Left lung (tissue), 10 donors: ENCODE measurements around the gene OAS1. TPM values are rescaled to one million over a fixed set of nuclear protein-coding genes. Genes with fewer than 3 reads are reported as not detected.

Experiments used
- ATAC-seq: fragments of 200-7000 bp; cut with Tn5 transposase; one replicate; pipeline ENCODE4 v1.9.1; 2020; ENCODE audit warnings: moderate library complexity
- DNase-seq, 4 donors: peaks; one replicate each; pipeline ENCODE4 v3.0.0-alpha.2; 2013 to 2020
- H3K27ac ChIP-seq, 2 donors: fragments of 200-600 bp; sonication (generic) in 1 of 2; one replicate each; pipeline versions ENCODE4 v1.5.0 to v1.8.0; 2020 to 2021
- H3K27me3 ChIP-seq, 2 donors: fragments of 200-600 bp; sonication (generic) in 1 of 2; one replicate each; pipeline versions ENCODE4 v1.5.0 to v1.8.0; 2020 to 2021
- H3K36me3 ChIP-seq, 2 donors: fragments of 200-600 bp; sonication (generic) in 1 of 2; one replicate each; pipeline versions ENCODE4 v1.5.0 to v1.8.0; 2020 to 2021
- H3K4me1 ChIP-seq, 2 donors: fragments of 200-600 bp; one replicate each; pipeline ENCODE4 v1.8.0; 2021
- H3K4me3 ChIP-seq, 2 donors: fragments of 200-600 bp; sonication (generic) in 1 of 2; one replicate each; pipeline versions ENCODE4 v1.5.0 to v1.8.0; 2020 to 2021; ENCODE audit warnings: mild to moderate bottlenecking in 1 of 2
- H3K9me3 ChIP-seq, 2 donors: fragments of 200-600 bp; sonication (generic) in 1 of 2; one replicate each; pipeline versions ENCODE4 v1.5.0 to v1.8.0; 2020 to 2021
- CTCF ChIP-seq, 2 donors: fragments of 200-600 bp; sonication (generic) in 1 of 2; IDR thresholded peaks; one replicate each; pipeline versions ENCODE4 v1.5.0 to v1.8.0; 2021; ENCODE audit warnings: antibody characterized with exemption in 2 of 2
- intact Hi-C, 2 donors: fragments of 100-400 bp; cut with DNase I; formaldehyde crosslinking; loops; one replicate each; pipeline versions ENCODE4 v1.11.2 to v1.14.2; 2022
- polyA plus RNA-seq, 6 donors: library from polyadenylated mRNA; unstranded; fragments of 120-200 nt; gene quantifications; one replicate each; pipeline ENCODE4 v1.2.1, GENCODE V29; 2013; ENCODE audit not compliant: insufficient read length in 6 of 6
- total RNA-seq, 2 donors: library from RNA; stranded (reverse); fragmentation: NEBNext Ultra II Directional; extraction: Animal tissue kit (Norgen Biotek cat#: 25700); gene quantifications; one replicate each; pipeline ENCODE4 v1.2.1, GENCODE V29; 2021
- donor health status: DM: no; HTN: yes; CAD: no.
- donor health status: DM: no; HTN: no; CAD: no.

The OAS1 gene
- total and polyA plus RNA-seq, 8 donors, result 3.3 to 48.3 (median 5.3) TPM

GRCh38 chr12:112928978-112929377 lies 22.2 kb downstream of the OAS1 start:
- Histone ChIP-seq H3K36me3 (no peaks in the 10 kb centered on the region), H3K4me3 (no peak overlapping the region), H3K4me1 (no peaks in the 10 kb centered on the region), H3K9me3 (peaks cover 0 to 3% of the 10 kb centered on the region in 2 donors), H3K27me3 (no peaks in the 10 kb centered on the region), H3K27ac (no peak overlapping the region)
- DNase-seq, result no peak
- TF ChIP-seq CTCF (IDR thresholded peaks at IDR 0.05), result no peak
- no peak for ATAC-seq
- intact Hi-C loops, result no loop called here

GRCh38 chr12:112929715-112930114 lies 23.0 kb downstream of the OAS1 start:
- Histone ChIP-seq H3K4me1 (no peaks in the 10 kb centered on the region), H3K27ac (no peak overlapping the region), H3K9me3 (peaks cover 0 to 3% of the 10 kb centered on the region in 2 donors), H3K27me3 (no peaks in the 10 kb centered on the region), H3K36me3 (no peaks in the 10 kb centered on the region), H3K4me3 (no peak overlapping the region)
- no peak for TF ChIP-seq CTCF (IDR thresholded peaks at IDR 0.05)
- no peak for DNase-seq
- no peak for ATAC-seq
- intact Hi-C loops, result no loop called here

GRCh38 chr12:112930350-112930749 lies 23.6 kb downstream of the OAS1 start:
- H3K36me3 ChIP-seq, result no peaks in the 10 kb centered on the region
- TF ChIP-seq CTCF (IDR thresholded peaks at IDR 0.05), result no peak

GRCh38 chr12:112932485-112933128 lies 25.8 kb downstream of the OAS1 start:
- peaks cover 0 to 7% of the 10 kb centered on the region in 2 donors for H3K4me1 ChIP-seq
- DNase-seq (no peak), ATAC-seq (no peak)
- no peaks in the 10 kb centered on the region for H3K27me3 ChIP-seq
- H3K4me3 ChIP-seq, result no peak overlapping the region
- intact Hi-C loops, result no loop called here
- H3K9me3 ChIP-seq, result no peaks in the 10 kb centered on the region
- H3K36me3 ChIP-seq, result no peaks in the 10 kb centered on the region
- H3K27ac ChIP-seq, result no peak overlapping the region
- no peak for TF ChIP-seq CTCF (IDR thresholded peaks at IDR 0.05)

More at GRCh38 chr12:112930350-112930749, 23.6 kb downstream of the OAS1 start:
- Histone ChIP-seq H3K4me1 (no peaks in the 10 kb centered on the region), H3K27ac (no peak overlapping the region), H3K27me3 (no peaks in the 10 kb centered on the region), H3K9me3 (peaks cover 0 to 3% of the 10 kb centered on the region in 2 donors), H3K4me3 (no peak overlapping the region)
- ATAC-seq (no peak), DNase-seq (no peak)
- intact Hi-C loops, result no loop called here

- H3K27me3 ChIP-seq, result no peaks in the 10 kb centered on the region
- intact Hi-C loops, result no loop called here
- peaks cover 0 to 12% of the 10 kb centered on the region in 2 donors for H3K4me1 ChIP-seq
- no peaks in the 10 kb centered on the region for H3K9me3 ChIP-seq
- ATAC-seq (no peak), DNase-seq (no peak)
- H3K4me3 ChIP-seq, result no peak overlapping the region
- H3K27ac ChIP-seq, result no peak overlapping the region
- H3K36me3 ChIP-seq, result no peaks in the 10 kb centered on the region
- no peak for TF ChIP-seq CTCF (IDR thresholded peaks at IDR 0.05)
These were observed 26.4 kb downstream of the OAS1 start for GRCh38 chr12:112933129-112933505.
